ENCODE data around the gene RPLP2. TPM values are rescaled to one million over a fixed set of nuclear protein-coding genes. Genes with fewer than 3 reads are reported as not detected.

RPLP2 gene
- total RNA-seq, 1 donor from 2014 or later, result 1,651 TPM

DNA sequence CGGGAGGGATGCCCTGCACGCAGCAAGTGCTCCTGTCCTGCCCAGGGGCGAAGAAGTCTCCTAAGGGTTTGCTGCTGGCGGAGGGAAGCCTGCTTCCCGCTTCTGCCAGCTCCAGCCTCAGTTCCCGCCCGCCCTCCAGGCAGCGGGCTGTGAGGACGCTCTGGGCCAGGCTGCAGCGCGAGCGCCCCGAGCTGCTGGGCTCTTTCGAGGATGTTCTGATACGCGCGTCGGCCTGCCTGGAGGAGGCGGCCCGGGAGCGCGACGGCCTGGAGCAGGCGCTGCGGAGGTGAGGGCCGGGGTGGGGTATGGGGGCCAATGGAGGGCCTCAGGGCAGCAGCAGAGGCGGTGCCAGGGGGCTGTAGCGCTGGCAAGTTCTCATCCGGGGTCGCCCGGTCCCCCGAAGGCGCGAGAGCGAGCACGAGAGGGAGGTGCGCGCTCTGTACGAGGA lies 20.1 kb downstream of the RPLP2 start:
- no peak for DNase-seq (ENCODE audit: low spot score in 2 of 2, unreplicated experiment in 2 of 2)
- TF ChIP-seq, protein P1, sequence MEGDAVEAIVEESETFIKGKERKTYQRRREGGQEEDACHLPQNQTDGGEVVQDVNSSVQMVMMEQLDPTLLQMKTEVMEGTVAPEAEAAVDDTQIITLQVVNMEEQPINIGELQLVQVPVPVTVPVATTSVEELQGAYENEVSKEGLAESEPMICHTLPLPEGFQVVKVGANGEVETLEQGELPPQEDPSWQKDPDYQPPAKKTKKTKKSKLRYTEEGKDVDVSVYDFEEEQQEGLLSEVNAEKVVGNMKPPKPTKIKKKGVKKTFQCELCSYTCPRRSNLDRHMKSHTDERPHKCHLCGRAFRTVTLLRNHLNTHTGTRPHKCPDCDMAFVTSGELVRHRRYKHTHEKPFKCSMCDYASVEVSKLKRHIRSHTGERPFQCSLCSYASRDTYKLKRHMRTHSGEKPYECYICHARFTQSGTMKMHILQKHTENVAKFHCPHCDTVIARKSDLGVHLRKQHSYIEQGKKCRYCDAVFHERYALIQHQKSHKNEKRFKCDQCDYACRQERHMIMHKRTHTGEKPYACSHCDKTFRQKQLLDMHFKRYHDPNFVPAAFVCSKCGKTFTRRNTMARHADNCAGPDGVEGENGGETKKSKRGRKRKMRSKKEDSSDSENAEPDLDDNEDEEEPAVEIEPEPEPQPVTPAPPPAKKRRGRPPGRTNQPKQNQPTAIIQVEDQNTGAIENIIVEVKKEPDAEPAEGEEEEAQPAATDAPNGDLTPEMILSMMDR (IDR thresholded peaks at IDR 0.05; ENCODE audit: unreplicated experiment), result no peak
- H3K4me1 Mint-ChIP-seq, result peaks cover 43% of the 10 kb centered on the region
- peaks cover 51% of the 10 kb centered on the region for H3K27me3 Mint-ChIP-seq (ENCODE audit: low read depth)
- no peak overlapping the region for H3K27ac Mint-ChIP-seq
- H3K36me3 Mint-ChIP-seq, result peaks cover 3% of the 10 kb centered on the region
- no peaks in the 10 kb centered on the region for H3K9me3 Mint-ChIP-seq
- peak overlapping the region; percentile 50 for H3K4me3 Mint-ChIP-seq

DNA sequence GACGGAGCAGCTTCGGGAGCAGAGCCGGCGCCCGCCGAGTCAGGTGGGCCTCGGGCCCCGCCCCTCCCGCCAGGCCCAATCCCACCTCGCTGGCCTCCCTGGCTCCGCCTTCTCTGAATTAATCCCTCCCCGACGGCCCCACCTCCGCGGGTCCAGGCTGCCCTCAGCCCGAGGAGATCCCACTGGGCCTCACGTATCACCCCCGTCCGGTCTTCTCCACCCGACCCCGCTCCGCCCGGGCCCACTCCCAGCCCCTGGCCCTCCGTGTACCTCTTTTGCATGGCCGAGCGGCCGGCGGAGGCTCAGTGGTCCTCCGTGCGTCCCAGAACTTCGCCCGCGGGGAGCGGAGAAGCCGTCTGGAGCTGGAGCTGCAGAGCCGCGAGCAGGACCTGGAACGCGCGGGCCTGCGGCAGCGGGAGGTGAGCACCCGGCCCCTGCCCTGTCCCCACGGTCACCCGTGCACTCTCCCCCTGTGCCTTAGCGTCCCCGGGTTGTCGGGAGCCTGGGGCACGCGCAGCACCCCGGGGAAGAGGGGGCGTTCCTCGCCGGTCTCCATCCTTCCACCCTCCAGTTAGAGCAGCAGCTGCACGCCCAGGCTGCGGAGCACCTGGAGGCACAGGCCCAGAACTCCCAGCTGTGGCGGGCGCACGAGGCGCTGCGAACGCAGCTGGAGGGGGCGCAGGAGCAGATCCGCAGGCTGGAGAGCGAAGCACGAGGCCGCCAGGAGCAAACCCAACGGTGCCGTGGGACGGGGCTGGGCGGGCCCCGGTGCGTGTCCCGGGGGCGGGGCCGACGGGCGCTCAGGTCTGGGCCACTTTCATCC lies 20.7 kb downstream of the RPLP2 start:
- TF ChIP-seq, protein P1 (IDR thresholded peaks at IDR 0.05; ENCODE audit: unreplicated experiment), result no peak
- peaks cover 43% of the 10 kb centered on the region for H3K4me1 Mint-ChIP-seq
- peak in 1 of 2 experiments; percentile 86 for DNase-seq (ENCODE audit: low spot score in 2 of 2, unreplicated experiment in 2 of 2)
- H3K27me3 Mint-ChIP-seq (ENCODE audit: low read depth), result peaks cover 51% of the 10 kb centered on the region
- H3K36me3 Mint-ChIP-seq, result no peaks in the 10 kb centered on the region
- no peaks in the 10 kb centered on the region for H3K9me3 Mint-ChIP-seq
- H3K4me3 Mint-ChIP-seq, result peak overlapping the region; percentile 50
- H3K27ac Mint-ChIP-seq, result no peak overlapping the region

DNA sequence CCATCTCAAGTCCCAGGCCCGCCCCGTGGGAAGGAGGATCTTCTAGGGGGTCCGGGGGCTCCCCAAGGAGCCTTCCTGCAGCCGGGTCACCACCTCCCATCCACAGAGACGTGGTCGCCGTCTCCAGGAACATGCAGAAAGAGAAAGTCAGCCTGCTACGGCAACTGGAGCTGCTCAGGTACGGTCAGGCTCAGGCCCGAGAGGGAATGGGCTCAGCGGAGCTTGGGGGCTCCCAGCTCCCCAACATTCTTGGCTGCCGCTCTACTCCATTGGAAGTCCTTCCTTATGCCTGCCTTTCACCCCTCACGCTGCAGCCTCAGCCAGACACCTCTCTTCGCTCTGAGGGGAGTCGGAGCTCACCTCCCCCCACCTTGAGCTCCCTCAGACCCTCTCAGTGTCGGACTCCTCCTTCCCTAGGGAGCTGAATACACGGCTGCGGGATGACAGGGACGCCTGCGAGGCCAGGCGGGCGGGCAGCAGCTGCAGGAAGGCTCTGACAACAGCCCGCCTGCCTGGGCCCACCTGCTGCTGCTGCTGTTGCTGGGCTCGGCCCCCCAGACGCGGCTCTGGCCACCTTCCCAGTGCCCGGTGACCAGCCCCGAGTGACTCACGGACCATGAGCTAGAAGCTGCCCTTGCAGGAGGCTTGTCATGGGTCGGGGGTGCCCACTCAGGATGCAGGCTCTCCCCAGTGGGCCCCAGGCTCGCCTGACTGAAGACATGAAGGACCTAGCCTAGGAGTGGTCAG lies 21.5 kb downstream of the RPLP2 start:
- no peak overlapping the region for H3K27ac Mint-ChIP-seq
- DNase-seq (ENCODE audit: low spot score in 2 of 2, unreplicated experiment in 2 of 2), result no peak
- TF ChIP-seq, protein P1 (IDR thresholded peaks at IDR 0.05; ENCODE audit: unreplicated experiment), result no peak
- peak overlapping the region; percentile 58 for H3K4me3 Mint-ChIP-seq
- H3K36me3 Mint-ChIP-seq, result no peaks in the 10 kb centered on the region
- H3K9me3 Mint-ChIP-seq, result no peaks in the 10 kb centered on the region
- peaks cover 43% of the 10 kb centered on the region for H3K4me1 Mint-ChIP-seq
- peaks cover 51% of the 10 kb centered on the region for H3K27me3 Mint-ChIP-seq (ENCODE audit: low read depth)

DNA sequence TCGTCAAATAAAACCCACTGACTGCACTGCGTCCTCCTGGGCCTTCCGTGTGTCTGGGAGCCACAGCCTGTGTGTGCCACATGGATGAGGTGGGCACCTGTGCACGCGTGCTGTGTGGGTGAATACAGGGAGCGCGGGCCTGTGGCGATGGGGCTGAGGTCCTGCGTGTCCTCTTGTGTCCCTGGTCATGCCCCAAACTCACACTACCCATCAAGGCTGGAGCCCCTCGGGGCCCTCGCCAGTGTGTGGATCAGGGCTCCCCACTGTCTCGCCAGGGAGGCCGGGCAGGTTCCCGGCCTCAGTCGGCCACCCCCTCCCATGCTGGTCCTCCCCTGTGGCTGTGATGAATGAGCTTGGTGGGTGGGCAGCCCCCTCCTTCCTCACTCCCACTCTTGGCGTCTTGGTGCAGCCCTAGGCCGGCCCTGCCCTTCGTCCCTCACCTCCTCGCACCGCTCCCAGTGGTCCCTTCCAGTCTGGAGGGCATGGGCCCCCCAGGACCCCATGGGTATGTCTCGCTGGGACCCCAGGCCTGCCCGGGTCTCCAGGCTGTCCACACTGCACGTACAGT lies 22.3 kb downstream of the RPLP2 start:
- TF ChIP-seq, protein P1 (IDR thresholded peaks at IDR 0.05; ENCODE audit: unreplicated experiment), result no peak
- H3K9me3 Mint-ChIP-seq, result no peaks in the 10 kb centered on the region
- DNase-seq (ENCODE audit: low spot score in 2 of 2, unreplicated experiment in 2 of 2), result no peak
- H3K27me3 Mint-ChIP-seq (ENCODE audit: low read depth), result peaks cover 46% of the 10 kb centered on the region
- H3K27ac Mint-ChIP-seq, result no peak overlapping the region
- H3K4me3 Mint-ChIP-seq, result peak overlapping the region; percentile 58
- peaks cover 43% of the 10 kb centered on the region for H3K4me1 Mint-ChIP-seq
- no peaks in the 10 kb centered on the region for H3K36me3 Mint-ChIP-seq

DNA sequence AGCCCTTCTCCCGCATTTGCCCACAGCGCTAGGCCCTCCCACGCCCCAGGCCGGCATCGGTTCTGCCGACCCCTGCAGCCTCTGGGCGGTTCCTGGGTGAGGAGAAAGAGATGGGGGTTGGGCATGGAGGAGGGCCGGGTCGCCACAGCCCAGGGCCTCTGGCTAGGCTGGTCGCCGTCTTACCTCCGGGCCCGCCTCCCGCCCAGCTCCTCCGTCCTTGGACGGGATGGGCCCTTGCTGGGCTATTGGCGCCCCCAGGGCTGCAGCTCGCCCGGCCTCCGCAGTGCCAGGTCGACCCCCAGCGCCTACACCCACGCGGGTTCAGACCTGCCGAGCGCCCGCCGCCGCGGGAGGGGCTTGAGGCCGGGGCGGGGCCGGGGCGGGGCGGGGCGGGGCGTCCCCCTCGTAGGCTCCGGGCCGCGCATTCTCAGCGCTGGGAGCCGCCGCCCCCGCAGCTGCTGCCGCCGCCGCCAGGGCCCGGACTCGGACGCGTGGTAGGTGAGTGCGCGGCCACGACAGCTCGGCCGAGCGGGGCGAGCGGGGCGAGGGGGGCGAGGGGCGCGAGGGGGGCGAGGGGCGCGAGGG lies 22.9 kb downstream of the RPLP2 start, which contains the start of gene CD151:
CD151 (plus strand) TSS at position 424 of the 585 bp plus-strand sequence. CDS start 3,118 bp downstream, outside the sequence.
- Mint-ChIP-seq H3K9me3 (no peaks in the 10 kb centered on the region), H3K27ac (peak within 1 kb of the TSS; percentile 12)

More for the DNA sequence above, 22.9 kb downstream of the RPLP2 start, which contains the start of gene CD151:
- Mint-ChIP-seq H3K27me3 (ENCODE audit: low read depth) (peaks cover 44% of the 10 kb centered on the region), H3K4me1 (peaks cover 41% of the 10 kb centered on the region), H3K4me3 (peak within 1 kb of the TSS; percentile 65), H3K36me3 (no peaks in the 10 kb centered on the region)
- DNase-seq (ENCODE audit: low spot score in 2 of 2, unreplicated experiment in 2 of 2), result no peak
- TF ChIP-seq, protein P1 (IDR thresholded peaks at IDR 0.05; ENCODE audit: unreplicated experiment), result no peak
